Fibroblast of skin of scalp (primary cell): ENCODE measurements around the gene DNAH10.
A peak's percentile ranks its signal among the peaks of the same experiment; 100 is the strongest.

ENCODE experiments used
- DNase-seq: peaks from one replicate; pipeline ENCODE4 v3.0.0-alpha.2; 2013

The DNAH10 gene

DNA sequence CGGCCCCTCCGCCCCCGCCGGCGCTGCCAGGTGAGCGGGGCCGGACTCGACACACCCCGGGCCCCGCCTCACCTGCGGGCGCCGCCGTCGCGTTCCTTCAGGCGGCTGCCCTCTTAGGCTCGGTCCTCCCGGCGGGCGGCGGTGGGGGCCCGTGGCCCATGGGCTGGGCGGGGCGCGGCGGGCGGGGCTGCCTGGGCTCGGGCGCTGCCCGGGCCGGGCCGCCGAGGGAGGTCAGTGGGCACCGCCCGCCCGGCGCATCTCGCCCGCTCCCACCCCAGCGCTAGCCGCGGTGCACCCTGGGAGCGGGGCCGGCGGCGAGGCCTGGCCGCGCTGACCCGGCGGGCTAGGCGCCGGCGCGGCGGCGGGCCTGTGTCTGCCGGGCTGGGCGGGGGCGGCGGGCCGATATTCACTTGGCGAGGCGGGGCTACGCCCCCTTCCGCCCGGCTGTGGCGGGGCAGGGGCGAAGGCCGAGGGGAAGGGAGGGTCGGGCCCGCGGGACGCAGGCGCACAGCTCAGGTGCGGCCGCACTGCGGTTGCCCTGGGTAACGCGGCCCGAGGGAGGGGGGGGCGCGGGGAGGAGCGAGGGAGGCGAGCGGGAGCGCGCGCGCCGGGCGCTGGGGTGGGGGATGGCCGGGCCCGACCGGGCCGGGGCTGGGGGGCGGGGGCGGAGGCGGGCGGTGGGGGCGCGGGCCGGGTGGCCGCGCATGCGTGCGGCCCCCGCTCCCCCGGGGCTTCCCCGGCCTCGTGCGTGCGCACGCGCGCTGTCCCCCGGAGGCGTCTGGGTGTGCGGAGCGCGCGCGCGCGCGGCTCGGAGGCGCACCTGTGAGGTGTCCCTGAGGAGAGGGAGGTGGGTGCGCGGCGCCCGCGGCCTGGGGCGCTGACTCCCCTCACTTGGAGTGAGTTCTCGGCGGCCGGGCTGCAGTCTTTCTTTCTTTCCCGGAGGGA is 210.6 kb downstream of the DNAH10 start, which contains the start of the genes CCDC92 and ZNF664:
Gene CCDC92 (minus strand): TSS at position 375 of the 945 bp plus-strand sequence. CDS start 28,526 bp downstream, outside the sequence.
Gene ZNF664 (plus strand): TSS at position 759 of the 945 bp plus-strand sequence. CDS start 38,930 bp downstream, outside the sequence.
- DNase-seq = peak; percentile 94

DNA sequence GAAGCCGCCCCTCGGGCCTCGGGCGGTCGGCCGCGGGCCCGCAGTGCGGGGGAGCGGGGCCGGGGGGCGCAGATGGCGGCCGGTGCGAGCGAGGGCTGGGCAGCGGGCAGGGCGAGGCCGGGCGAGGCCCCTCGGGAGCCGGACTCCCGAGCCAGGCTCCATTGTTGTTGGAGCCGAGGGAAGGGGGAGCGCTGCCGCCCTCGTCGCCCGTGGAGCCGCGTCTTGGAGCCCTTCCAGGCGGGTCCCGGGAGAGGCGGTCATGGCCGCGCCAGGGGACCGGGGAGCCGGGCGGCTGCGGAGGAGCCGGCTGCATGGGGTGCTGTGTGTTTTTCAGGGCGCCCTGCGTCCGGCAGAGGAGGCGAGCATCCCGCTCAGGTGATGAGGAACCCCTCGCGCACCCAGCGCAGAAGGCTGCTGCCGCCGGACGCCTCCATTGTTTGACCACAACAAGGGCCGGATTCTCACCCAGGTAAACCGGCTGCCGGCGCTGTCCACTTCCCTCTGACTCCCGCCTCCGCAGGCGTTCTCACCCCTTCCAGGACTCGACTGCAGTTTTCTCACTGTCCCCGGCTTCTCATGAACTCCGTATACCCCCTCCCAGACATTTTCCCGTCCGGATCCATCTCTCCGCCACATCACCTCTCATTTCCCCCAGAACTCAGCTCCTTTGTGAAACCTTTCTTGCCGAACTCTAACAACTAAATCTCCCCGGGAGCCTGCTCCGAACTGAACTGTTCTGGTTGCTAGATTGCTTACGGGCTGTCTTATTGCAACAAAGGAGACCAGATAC is 211.6 kb downstream of the DNAH10 start:
- no peak for DNase-seq

GRCh38 chr12:123976227-123976826 is 214.2 kb downstream of the DNAH10 start:
- no peak for DNase-seq

DNA sequence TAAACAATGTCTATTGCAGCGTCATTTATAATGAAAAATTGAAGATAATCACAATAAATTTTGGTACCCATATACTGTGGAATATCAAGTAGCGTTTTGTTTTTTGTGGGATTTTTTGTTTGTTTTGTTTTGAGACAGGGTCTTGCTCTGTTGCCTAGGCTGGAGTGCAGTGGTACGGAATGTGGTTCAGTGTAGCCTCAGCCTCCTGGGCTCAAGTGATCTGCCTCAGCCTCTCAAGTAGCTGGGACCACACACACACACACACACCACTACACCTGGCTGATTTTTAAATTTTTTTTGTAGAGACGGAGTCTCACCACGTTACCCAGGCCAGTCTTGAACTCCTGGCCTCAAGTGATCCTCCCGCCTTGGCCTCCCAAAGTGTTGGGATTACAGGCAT is 217.5 kb downstream of the DNAH10 start:
- no peak for DNase-seq

DNA sequence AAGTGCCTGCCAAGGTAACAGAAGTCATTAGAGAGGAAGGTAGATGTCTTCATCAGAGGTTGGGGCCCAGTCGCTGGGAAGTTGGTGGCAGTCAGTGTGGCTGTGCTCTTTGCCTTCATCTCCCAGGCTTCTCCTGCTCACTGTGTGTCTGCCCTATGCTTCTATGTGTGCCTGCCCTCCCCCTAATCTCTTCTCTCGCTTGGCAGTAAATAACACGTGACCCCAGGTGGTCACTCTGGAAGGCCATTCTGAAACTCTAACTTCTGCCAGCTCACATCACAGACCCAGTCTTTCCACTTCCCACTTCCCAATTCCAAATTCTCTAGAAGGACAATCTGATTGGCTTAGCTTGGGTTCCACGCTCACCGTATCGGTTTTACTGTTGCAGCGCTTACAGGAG is 220.2 kb downstream of the DNAH10 start:
- DNase-seq = no peak

DNA sequence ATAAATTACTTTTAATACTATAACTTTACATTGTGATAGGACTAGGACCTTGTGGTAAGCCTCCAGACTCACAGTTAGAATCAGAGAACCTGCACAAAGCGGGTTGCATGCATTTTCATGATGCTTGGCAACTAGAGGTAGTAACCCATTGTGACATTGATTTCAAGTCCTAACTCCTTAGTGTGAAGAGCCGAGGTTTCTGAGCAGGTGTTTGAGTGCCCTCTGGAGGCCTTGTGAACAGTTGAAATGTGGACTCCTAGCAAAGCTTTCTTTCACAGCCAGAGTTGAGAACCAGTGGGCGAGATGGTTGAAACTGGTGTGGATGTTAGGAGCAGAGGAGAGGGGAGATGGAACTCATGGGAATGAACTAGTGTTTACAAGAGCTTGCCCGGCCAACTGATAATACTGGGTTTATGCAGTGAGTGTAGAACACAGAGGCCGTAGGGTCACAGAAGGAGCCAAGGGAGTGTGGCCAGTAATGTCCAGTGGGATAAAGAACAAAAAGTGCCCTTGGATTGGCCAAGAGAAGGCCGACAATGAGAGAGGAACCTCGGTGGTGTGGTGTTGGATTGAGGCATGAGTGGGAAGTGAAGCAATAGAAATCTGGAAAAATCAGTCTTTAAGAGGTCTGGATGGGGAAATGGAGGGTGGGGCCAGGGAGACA is 221.9 kb downstream of the DNAH10 start:
- peak; percentile 74 for DNase-seq

- DNase-seq = no peak
These were observed 222.8 kb downstream of the DNAH10 start for GRCh38 chr12:123984903-123985302.
